Right lung (tissue), 5 donors: ENCODE measurements around the gene CLASRP. TPM values are rescaled to one million over a fixed set of nuclear protein-coding genes. Genes with fewer than 3 reads are reported as not detected.

Experiments
- polyA plus RNA-seq, 5 donors: library from polyadenylated mRNA; unstranded; fragments of 120-200 nt; gene quantifications; one replicate each; pipeline versions ENCODE4 v1.2.1 to v1.2.3, GENCODE V29; 2013; ENCODE audit warnings: inconsistent platforms in 1 of 5, low replicate concordance in 1 of 5; ENCODE audit not compliant: insufficient read length in 5 of 5, insufficient read depth in 1 of 5

CLASRP gene
- polyA plus RNA-seq, 5 donors = 62.9 to 92.4 (median 82.9) TPM

Other genes starting within 250 kb of the CLASRP start
- gene BCAM, start 229.9 kb upstream of the CLASRP start, polyA plus RNA-seq = 100 to 1,000 TPM in 4 of 5 donors, 10 to 100 TPM in 1; 95.9 to 268 (median 141) TPM
- 10 to 100 TPM; 65.3 to 86.5 (median 74.5) TPM for gene NECTIN2, start 192.7 kb upstream of the CLASRP start, polyA plus RNA-seq
- gene TOMM40, start 147.8 kb upstream of the CLASRP start, polyA plus RNA-seq = 10 to 100 TPM; 29.9 to 51.4 (median 32.4) TPM
- gene APOE, start 133.2 kb upstream of the CLASRP start, polyA plus RNA-seq = 10 to 100 TPM; 19.3 to 55.8 (median 26.2) TPM
- gene APOC1, start 124.4 kb upstream of the CLASRP start, polyA plus RNA-seq = 10 to 100 TPM in 4 of 5 donors, 1 to 10 TPM in 1; 7.0 to 16.3 (median 13.2) TPM
- gene APOC4, start 96.8 kb upstream of the CLASRP start, polyA plus RNA-seq = under 1 TPM in 1 of 5 donors, not detected in 4; 0.30 TPM
- 1 to 10 TPM in 1 of 5 donors, under 1 TPM in 2, not detected in 2; 0.21 to 7.5 (median 0.25) TPM for gene APOC2, start 93.0 kb upstream of the CLASRP start, polyA plus RNA-seq
- gene CLPTM1, start 83.7 kb upstream of the CLASRP start, polyA plus RNA-seq = 10 to 100 TPM; 55.4 to 78.7 (median 67.1) TPM
- 1 to 10 TPM; 3.4 to 6.9 (median 4.7) TPM for gene RELB, start 37.6 kb upstream of the CLASRP start, polyA plus RNA-seq
- 1 to 10 TPM in 2 of 5 donors, under 1 TPM in 3; 0.39 to 2.0 (median 0.93) TPM for gene ZNF296, start 37.4 kb downstream of the CLASRP start, polyA plus RNA-seq
- gene GEMIN7, start 40.2 kb downstream of the CLASRP start, polyA plus RNA-seq = 10 to 100 TPM; 17.0 to 24.9 (median 21.5) TPM
- 10 to 100 TPM; 15.1 to 31.4 (median 21.0) TPM for gene PPP1R37, start 54.1 kb downstream of the CLASRP start, polyA plus RNA-seq
- under 1 TPM; 0.10 to 0.19 (median 0.12) TPM for gene NKPD1, start 121.9 kb downstream of the CLASRP start, polyA plus RNA-seq
- 10 to 100 TPM; 18.7 to 37.7 (median 24.4) TPM for gene TRAPPC6A, start 139.2 kb downstream of the CLASRP start, polyA plus RNA-seq
- gene BLOC1S3, start 139.7 kb downstream of the CLASRP start, polyA plus RNA-seq = 10 to 100 TPM in 3 of 5 donors, 1 to 10 TPM in 2; 8.3 to 12.7 (median 11.5) TPM
- 1 to 10 TPM in 4 of 5 donors, under 1 TPM in 1; 0.84 to 2.8 (median 1.5) TPM for gene EXOC3L2, start 206.4 kb downstream of the CLASRP start, polyA plus RNA-seq
- gene MARK4, start 212.2 kb downstream of the CLASRP start, polyA plus RNA-seq = 10 to 100 TPM; 24.9 to 40.4 (median 38.9) TPM